ENCODE measurements around the gene AUTS2. TPM values are rescaled to one million over a fixed set of nuclear protein-coding genes. Genes with fewer than 3 reads are reported as not detected.

The AUTS2 gene
- total and polyA plus RNA-seq, 2 of the 8 experiments (the other 6 are each of a cell fraction or from before 2014, with no cell fraction given), result 25.9 to 101 TPM

DNA sequence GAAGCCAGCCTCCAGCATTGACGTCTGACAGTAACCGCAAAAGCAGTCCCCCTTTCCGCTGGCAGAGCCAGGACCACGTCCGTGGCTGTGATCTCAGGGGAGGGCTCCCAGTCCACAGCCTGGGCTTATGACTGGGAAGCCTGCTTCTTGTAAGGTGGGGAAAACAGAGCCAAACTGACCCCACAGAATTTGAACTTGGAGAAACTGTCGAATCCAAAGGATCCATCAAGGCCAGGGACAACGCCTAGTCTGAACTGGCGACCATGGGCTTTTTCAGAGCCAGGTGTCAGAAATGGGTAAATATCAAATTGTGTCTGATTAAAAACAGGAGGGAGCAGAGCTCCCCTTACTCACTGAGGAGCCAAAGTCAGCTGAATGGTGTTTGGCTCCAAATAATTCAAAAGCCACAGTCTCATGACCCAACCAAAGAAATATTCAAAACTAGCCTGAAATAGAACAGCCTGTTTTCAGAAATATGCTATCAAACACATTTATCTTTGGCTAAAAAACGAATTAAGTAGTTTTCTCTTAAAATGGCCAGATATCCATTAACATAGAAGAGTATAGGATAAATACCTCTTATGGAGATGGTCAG is 782.2 kb downstream of the AUTS2 start:
- WGBS, 2 experiments (ENCODE audit: extremely low coverage in 1 of 2, insufficient coverage in 1 of 2, insufficient read length in 1 of 2, insufficient replicate concordance in 2 of 2, low coverage in 1 of 2, low lambda C conversion rate in 2 of 2, missing lambda C conversion rate in 1 of 2), result 89% methylated on average over 9 of the region's 9 CpGs; no CpG with 5 or more reads in 1 of the 2 experiments
- no peak overlapping the region for H3K14ac ChIP-seq (ENCODE audit: insufficient read length)
- no peak overlapping the region for H3K4me2 ChIP-seq (ENCODE audit: insufficient read depth in 1 of 2, low read depth in 2 of 2, low read length in 2 of 2)
- no peak overlapping the region for H3K9ac ChIP-seq (replicated peaks in 1 of 4; ENCODE audit: extremely low read depth in 1 of 4, low read depth in 3 of 4, low read length in 3 of 4)
- no peak overlapping the region for H3K4ac ChIP-seq (replicated peaks; ENCODE audit: insufficient read length, low read depth, low read length)
- no peaks in the 10 kb centered on the region for H3K79me1 ChIP-seq (ENCODE audit: low read depth, low read length)
- H3K23me2 ChIP-seq (ENCODE audit: low read depth, low read length), result no peaks in the 10 kb centered on the region
- no peak overlapping the region for H2BK20ac ChIP-seq (ENCODE audit: low read length)
- no peaks in the 10 kb centered on the region for H3K4me1 ChIP-seq (replicated peaks in 1 of 4; ENCODE audit: control insufficient read depth in 3 of 4, insufficient read depth in 4 of 4, low read length in 3 of 4)
- ChIA-PET CTCF (ENCODE audit: partially characterized antibody) (no interaction called here), POLR2A (ENCODE audit: partially characterized antibody) (no interaction called here)
- H2BK120ac ChIP-seq (replicated peaks; ENCODE audit: low read depth, low read length), result no peak overlapping the region
- H3K27ac ChIP-seq (ENCODE audit: low read depth, low read length), result no peak overlapping the region
- no peak overlapping the region for H3K23ac ChIP-seq (ENCODE audit: insufficient read length)
- no peak overlapping the region for H3K18ac ChIP-seq (ENCODE audit: extremely low read depth, low read length)
- H4K91ac ChIP-seq (replicated peaks; ENCODE audit: insufficient read length, low read length), result no peak overlapping the region
- H2BK12ac ChIP-seq (ENCODE audit: low read depth, low read length), result no peak overlapping the region
- H4K20me1 ChIP-seq (replicated peaks in 1 of 2; ENCODE audit: control insufficient read depth in 1 of 2, insufficient read depth in 2 of 2, low read length in 2 of 2), result no peaks in the 10 kb centered on the region
- H4K8ac ChIP-seq (ENCODE audit: extremely low read depth, insufficient read depth, low read length), result no peak overlapping the region
- H3K9me3 ChIP-seq (ENCODE audit: insufficient read depth in 2 of 2, low read depth in 1 of 2, low read length in 1 of 2), result 0 out of 4 replicates have a peak, but pooled peaks cover 0 to 2% of the 10 kb centered on the region in 2 experiments
- H3K36me3 ChIP-seq (ENCODE audit: control insufficient read depth in 2 of 4, insufficient read depth in 4 of 4, low read length in 3 of 4), result no peaks in the 10 kb centered on the region
- no peak overlapping the region for H2AFZ ChIP-seq (ENCODE audit: low read length)
- no peaks in the 10 kb centered on the region for H3K27me3 ChIP-seq (replicated peaks in 1 of 4; ENCODE audit: control insufficient read depth in 3 of 4, extremely low read depth in 1 of 4, insufficient read depth in 3 of 4, low read length in 3 of 4)
- no peak overlapping the region for H2BK5ac ChIP-seq (ENCODE audit: low read depth, low read length)
- DNase-seq (ENCODE audit: low read depth in 1 of 2, low spot score in 2 of 2) (no peak), FAIRE-seq (no peak)
- H3K79me2 ChIP-seq (ENCODE audit: control insufficient read depth in 1 of 2, insufficient read depth in 2 of 2, low read length in 2 of 2), result no peaks in the 10 kb centered on the region
- H2AK5ac ChIP-seq (ENCODE audit: low read depth, low read length), result no peak overlapping the region
- H2BK15ac ChIP-seq (ENCODE audit: low read length), result no peak overlapping the region
- no peak overlapping the region for H3K4me3 ChIP-seq (ENCODE audit: extremely low read depth in 1 of 4, insufficient read depth in 2 of 4, low read depth in 3 of 4, low read length in 4 of 4)
- no peak overlapping the region for H4K5ac ChIP-seq (ENCODE audit: insufficient read length, low read depth, low read length)
- no peak overlapping the region for H3K56ac ChIP-seq (replicated peaks; ENCODE audit: insufficient read length, low read depth, low read length)
- TF ChIP-seq, protein P1, sequence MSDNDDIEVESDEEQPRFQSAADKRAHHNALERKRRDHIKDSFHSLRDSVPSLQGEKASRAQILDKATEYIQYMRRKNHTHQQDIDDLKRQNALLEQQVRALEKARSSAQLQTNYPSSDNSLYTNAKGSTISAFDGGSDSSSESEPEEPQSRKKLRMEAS (IDR thresholded peaks at IDR 0.05), result no peak
- no peak for TF ChIP-seq RXRA (IDR thresholded peaks at IDR 0.05; ENCODE audit: insufficient read depth, low read depth, low read length)
- no peak for TF ChIP-seq NANOG (IDR thresholded peaks at IDR 0.05; ENCODE audit: insufficient read depth, low read depth, low read length, poor library complexity, severe bottlenecking)
- no peak for TF ChIP-seq YY1 (IDR thresholded peaks at IDR 0.05; ENCODE audit: low read depth, low read length)
- TF ChIP-seq, protein P2, sequence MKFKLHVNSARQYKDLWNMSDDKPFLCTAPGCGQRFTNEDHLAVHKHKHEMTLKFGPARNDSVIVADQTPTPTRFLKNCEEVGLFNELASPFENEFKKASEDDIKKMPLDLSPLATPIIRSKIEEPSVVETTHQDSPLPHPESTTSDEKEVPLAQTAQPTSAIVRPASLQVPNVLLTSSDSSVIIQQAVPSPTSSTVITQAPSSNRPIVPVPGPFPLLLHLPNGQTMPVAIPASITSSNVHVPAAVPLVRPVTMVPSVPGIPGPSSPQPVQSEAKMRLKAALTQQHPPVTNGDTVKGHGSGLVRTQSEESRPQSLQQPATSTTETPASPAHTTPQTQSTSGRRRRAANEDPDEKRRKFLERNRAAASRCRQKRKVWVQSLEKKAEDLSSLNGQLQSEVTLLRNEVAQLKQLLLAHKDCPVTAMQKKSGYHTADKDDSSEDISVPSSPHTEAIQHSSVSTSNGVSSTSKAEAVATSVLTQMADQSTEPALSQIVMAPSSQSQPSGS (IDR thresholded peaks at IDR 0.05; ENCODE audit: low read length), result no peak
- no peak for TF ChIP-seq SIX5 (IDR thresholded peaks at IDR 0.05; ENCODE audit: low read depth, low read length)
